Measurements from ENCODE around the gene PHLDB2.

The PHLDB2 gene

GRCh38 chr3:111848283-111848682 lies 10.8 kb upstream of the PHLDB2 start:
- TF ChIP-seq ZNF274 (IDR thresholded peaks at IDR 0.05; ENCODE audit: low read depth, low read length) (no peak), YY1 (IDR thresholded peaks at IDR 0.05; ENCODE audit: insufficient read depth, insufficient read length) (no peak), SUZ12 (IDR thresholded peaks at IDR 0.05; ENCODE audit: extremely low read depth, insufficient read depth, insufficient read length) (no peak)
- H3K36me3 ChIP-seq (ENCODE audit: insufficient read depth, insufficient read length, low read length), result no peaks in the 10 kb centered on the region
- H3K27me3 ChIP-seq (ENCODE audit: insufficient read depth, insufficient read length), result no peaks in the 10 kb centered on the region
- no peak for DNase-seq (ENCODE audit: low read depth, low spot score)
- no peaks in the 10 kb centered on the region for H3K4me1 ChIP-seq (ENCODE audit: insufficient read depth, insufficient read length)
- peaks cover 3% of the 10 kb centered on the region; the same call in 1 of the 2 replicates for H3K9me3 ChIP-seq (ENCODE audit: insufficient read depth, low read length)
- no peak overlapping the region for H3K4me3 ChIP-seq (ENCODE audit: insufficient read length, low read depth)
- H3K9ac ChIP-seq (ENCODE audit: insufficient read length, low read depth), result no peak overlapping the region

DNA sequence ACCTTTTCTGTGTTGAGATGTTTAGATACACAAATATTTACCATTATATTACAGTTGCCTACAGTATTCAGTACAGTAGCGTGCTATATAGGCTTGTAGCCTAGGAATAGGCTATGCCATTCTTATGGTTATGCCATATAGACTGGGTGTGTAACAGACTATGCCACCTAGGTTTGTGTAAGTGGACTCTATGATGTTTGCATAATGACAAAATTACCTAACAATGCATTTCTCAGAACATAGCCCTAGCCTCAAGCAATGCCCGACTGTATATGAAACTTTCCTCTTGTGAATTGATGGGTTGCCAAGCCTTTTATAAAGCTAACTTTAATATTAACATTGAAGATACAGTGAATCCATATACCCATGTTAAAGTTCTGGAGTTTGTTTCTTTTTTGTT lies 10.3 kb upstream of the PHLDB2 start:
- H3K4me1 ChIP-seq (ENCODE audit: insufficient read depth, insufficient read length), result no peaks in the 10 kb centered on the region
- TF ChIP-seq ZNF274 (IDR thresholded peaks at IDR 0.05; ENCODE audit: low read depth, low read length) (no peak), YY1 (IDR thresholded peaks at IDR 0.05; ENCODE audit: insufficient read depth, insufficient read length) (no peak), SUZ12 (IDR thresholded peaks at IDR 0.05; ENCODE audit: extremely low read depth, insufficient read depth, insufficient read length) (no peak)

GRCh38 chr3:111850537-111850936 lies 8.5 kb upstream of the PHLDB2 start:
- DNase-seq (ENCODE audit: low read depth, low spot score), result no peak
- Histone ChIP-seq H3K9ac (ENCODE audit: insufficient read length, low read depth) (no peak overlapping the region), H3K9me3 (ENCODE audit: insufficient read depth, low read length) (peaks cover 3% of the 10 kb centered on the region; the same call in 1 of the 2 replicates), H3K4me3 (ENCODE audit: insufficient read length, low read depth) (no peak overlapping the region), H3K36me3 (ENCODE audit: insufficient read depth, insufficient read length, low read length) (no peaks in the 10 kb centered on the region), H3K4me1 (ENCODE audit: insufficient read depth, insufficient read length) (no peaks in the 10 kb centered on the region), H3K27me3 (ENCODE audit: insufficient read depth, insufficient read length) (no peaks in the 10 kb centered on the region)
- TF ChIP-seq SUZ12 (IDR thresholded peaks at IDR 0.05; ENCODE audit: extremely low read depth, insufficient read depth, insufficient read length) (no peak), ZNF274 (IDR thresholded peaks at IDR 0.05; ENCODE audit: low read depth, low read length) (no peak), YY1 (IDR thresholded peaks at IDR 0.05; ENCODE audit: insufficient read depth, insufficient read length) (no peak)

More for the DNA sequence above, 10.3 kb upstream of the PHLDB2 start:
- Histone ChIP-seq H3K4me3 (ENCODE audit: insufficient read length, low read depth) (no peak overlapping the region), H3K9ac (ENCODE audit: insufficient read length, low read depth) (no peak overlapping the region), H3K36me3 (ENCODE audit: insufficient read depth, insufficient read length, low read length) (no peaks in the 10 kb centered on the region), H3K9me3 (ENCODE audit: insufficient read depth, low read length) (peaks cover 3% of the 10 kb centered on the region; the same call in 1 of the 2 replicates), H3K27me3 (ENCODE audit: insufficient read depth, insufficient read length) (no peaks in the 10 kb centered on the region)
- no peak for DNase-seq (ENCODE audit: low read depth, low spot score)

GRCh38 chr3:111851511-111851954 lies 7.5 kb upstream of the PHLDB2 start:
- DNase-seq (ENCODE audit: low read depth, low spot score), result no peak
- H3K9me3 ChIP-seq (ENCODE audit: insufficient read depth, low read length), result peaks cover 3% of the 10 kb centered on the region; the same call in 1 of the 2 replicates
- no peak overlapping the region for H3K4me3 ChIP-seq (ENCODE audit: insufficient read length, low read depth)
- H3K9ac ChIP-seq (ENCODE audit: insufficient read length, low read depth), result no peak overlapping the region
- H3K36me3 ChIP-seq (ENCODE audit: insufficient read depth, insufficient read length, low read length), result no peaks in the 10 kb centered on the region
- no peaks in the 10 kb centered on the region for H3K4me1 ChIP-seq (ENCODE audit: insufficient read depth, insufficient read length)
- peaks cover 7% of the 10 kb centered on the region for H3K27me3 ChIP-seq (ENCODE audit: insufficient read depth, insufficient read length)
- TF ChIP-seq SUZ12 (IDR thresholded peaks at IDR 0.05; ENCODE audit: extremely low read depth, insufficient read depth, insufficient read length) (no peak), ZNF274 (IDR thresholded peaks at IDR 0.05; ENCODE audit: low read depth, low read length) (no peak), YY1 (IDR thresholded peaks at IDR 0.05; ENCODE audit: insufficient read depth, insufficient read length) (no peak)

- Histone ChIP-seq H3K9me3 (ENCODE audit: insufficient read depth, low read length) (peaks cover 3% of the 10 kb centered on the region; the same call in 1 of the 2 replicates), H3K27me3 (ENCODE audit: insufficient read depth, insufficient read length) (peaks cover 10% of the 10 kb centered on the region), H3K36me3 (ENCODE audit: insufficient read depth, insufficient read length, low read length) (no peaks in the 10 kb centered on the region), H3K9ac (ENCODE audit: insufficient read length, low read depth) (no peak overlapping the region), H3K4me1 (ENCODE audit: insufficient read depth, insufficient read length) (no peaks in the 10 kb centered on the region), H3K4me3 (ENCODE audit: insufficient read length, low read depth) (no peak overlapping the region)
- DNase-seq (ENCODE audit: low read depth, low spot score), result no peak
- no peak for TF ChIP-seq YY1 (IDR thresholded peaks at IDR 0.05; ENCODE audit: insufficient read depth, insufficient read length)
- no peak for TF ChIP-seq SUZ12 (IDR thresholded peaks at IDR 0.05; ENCODE audit: extremely low read depth, insufficient read depth, insufficient read length)
Measured at GRCh38 chr3:111852540-111852939, 6.5 kb upstream of the PHLDB2 start.

GRCh38 chr3:111853068-111853467 lies 6.0 kb upstream of the PHLDB2 start:
- peaks cover 11% of the 10 kb centered on the region for H3K27me3 ChIP-seq (ENCODE audit: insufficient read depth, insufficient read length)
- no peaks in the 10 kb centered on the region for H3K36me3 ChIP-seq (ENCODE audit: insufficient read depth, insufficient read length, low read length)
- H3K9ac ChIP-seq (ENCODE audit: insufficient read length, low read depth), result no peak overlapping the region
- no peak for DNase-seq (ENCODE audit: low read depth, low spot score)
- no peak for TF ChIP-seq YY1 (IDR thresholded peaks at IDR 0.05; ENCODE audit: insufficient read depth, insufficient read length)
- no peak for TF ChIP-seq ZNF274 (IDR thresholded peaks at IDR 0.05; ENCODE audit: low read depth, low read length)
- no peak for TF ChIP-seq SUZ12 (IDR thresholded peaks at IDR 0.05; ENCODE audit: extremely low read depth, insufficient read depth, insufficient read length)
- peaks cover 3% of the 10 kb centered on the region; the same call in 1 of the 2 replicates for H3K9me3 ChIP-seq (ENCODE audit: insufficient read depth, low read length)
- no peak overlapping the region for H3K4me3 ChIP-seq (ENCODE audit: insufficient read length, low read depth)
- no peaks in the 10 kb centered on the region for H3K4me1 ChIP-seq (ENCODE audit: insufficient read depth, insufficient read length)

DNA sequence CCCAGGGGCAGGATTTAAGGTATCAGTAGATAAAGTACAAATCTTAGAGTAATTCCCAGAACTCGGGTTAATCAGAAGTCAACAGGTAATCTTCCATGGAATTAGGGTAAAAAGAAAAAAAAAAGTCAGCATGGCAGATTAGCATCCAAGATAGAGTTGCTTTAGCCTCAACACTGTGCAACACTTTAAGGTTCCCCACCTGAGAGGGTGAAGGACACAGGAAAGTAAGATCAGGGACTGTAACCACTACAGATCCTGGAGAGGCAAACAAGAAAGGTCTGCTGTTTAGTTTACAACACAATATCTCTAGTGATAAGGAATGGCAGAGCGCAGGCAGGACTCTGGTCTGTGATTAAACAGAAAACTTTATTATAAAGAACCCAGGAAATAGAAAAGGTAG lies 4.1 kb upstream of the PHLDB2 start:
- H3K27me3 ChIP-seq (ENCODE audit: insufficient read depth, insufficient read length), result peaks cover 17% of the 10 kb centered on the region
- TF ChIP-seq SUZ12 (IDR thresholded peaks at IDR 0.05; ENCODE audit: extremely low read depth, insufficient read depth, insufficient read length) (no peak), YY1 (IDR thresholded peaks at IDR 0.05; ENCODE audit: insufficient read depth, insufficient read length) (no peak), ZNF274 (IDR thresholded peaks at IDR 0.05; ENCODE audit: low read depth, low read length) (no peak)
- no peaks in the 10 kb centered on the region for H3K4me1 ChIP-seq (ENCODE audit: insufficient read depth, insufficient read length)
- no peaks in the 10 kb centered on the region for H3K36me3 ChIP-seq (ENCODE audit: insufficient read depth, insufficient read length, low read length)
- H3K4me3 ChIP-seq (ENCODE audit: insufficient read length, low read depth), result no peak overlapping the region
- H3K9me3 ChIP-seq (ENCODE audit: insufficient read depth, low read length), result peaks cover 3% of the 10 kb centered on the region; the same call in 1 of the 2 replicates
- no peak for DNase-seq (ENCODE audit: low read depth, low spot score)
- no peak overlapping the region for H3K9ac ChIP-seq (ENCODE audit: insufficient read length, low read depth)
